Testis (tissue), 3 donors: Measurements from ENCODE around the gene CDH13. TPM values are rescaled to one million over a fixed set of nuclear protein-coding genes. Genes with fewer than 3 reads are reported as not detected.

Experiments used
- DNase-seq: peaks from one replicate; pipeline ENCODE4 v3.0.0-alpha.2; 2019
- H3K27ac ChIP-seq, 2 donors: fragments of 200-600 bp; sonication (generic); one replicate each; pipeline ENCODE4 v1.5.1; 2019
- H3K27me3 ChIP-seq: fragments of 200-600 bp; sonication (generic); one replicate; pipeline ENCODE4 v1.5.1; 2019
- H3K36me3 ChIP-seq: fragments of 200-600 bp; sonication (generic); one replicate; pipeline ENCODE4 v1.5.1; 2017; ENCODE audit warnings: low read depth; ENCODE audit errors: missing control alignments
- H3K4me1 ChIP-seq: fragments of 200-600 bp; sonication (generic); one replicate; pipeline ENCODE4 v1.5.1; 2019
- H3K4me3 ChIP-seq, 2 donors: fragments of 200-600 bp; sonication (generic); one replicate each; pipeline ENCODE4 v1.5.1; 2017 to 2019
- H3K9me3 ChIP-seq: fragments of 200-600 bp; sonication (generic); one replicate; pipeline ENCODE4 v1.5.1; 2017
- POLR2A ChIP-seq: fragments of 450-650 bp; IDR thresholded peaks from one replicate; pipeline ENCODE4 v1.6.1; 2017; ENCODE audit warnings: antibody characterized with exemption, mild to moderate bottlenecking, moderate library complexity
- WGBS, 2 donors: methylation state at CpG; one replicate each; pipeline ENCODE4 v1.1.5; 2018; 5-methylcytosine and 5-hydroxymethylcytosine counted together
- intact Hi-C: fragments of 100-400 bp; cut with DNase I; formaldehyde crosslinking; loops from one replicate; pipeline ENCODE4 v1.15.1; 2023; ENCODE audit warnings: low total_unique reads
- polyA plus RNA-seq: library from polyadenylated mRNA; stranded (reverse); fragments of 350-450 nt; fragmentation: Illumina TruSeq; extraction: RNeasy Lipid Tissue Mini Kit (QIAGEN cat#74804); gene quantifications from one replicate; pipeline ENCODE4 v1.2.3, GENCODE V29; 2014; ENCODE audit warnings: low read depth, low replicate concordance; ENCODE audit not compliant: insufficient read depth
- total RNA-seq, 2 donors: library from RNA; depleted of rRNA; stranded (reverse); fragments of >200 nt; gene quantifications; one replicate each; pipeline ENCODE4 v1.2.3, GENCODE V29; 2016
- TF ChIP-seq, protein P1 (sequence below), 3 experiments: fragments of 450-650 bp in 2 of 3; fragments of 200-600 bp in 1 of 3; sonication (generic) in 1 of 3; IDR thresholded peaks; one replicate each; pipeline ENCODE4 v1.5.1; 2016 to 2019; ENCODE audit warnings: antibody characterized with exemption in 3 of 3, mild to moderate bottlenecking in 2 of 3, moderate library complexity in 1 of 3

CDH13 gene
- total and polyA plus RNA-seq, 3 donors from 2014 or later: 1.2 to 11.1 (median 2.0) TPM

DNA sequence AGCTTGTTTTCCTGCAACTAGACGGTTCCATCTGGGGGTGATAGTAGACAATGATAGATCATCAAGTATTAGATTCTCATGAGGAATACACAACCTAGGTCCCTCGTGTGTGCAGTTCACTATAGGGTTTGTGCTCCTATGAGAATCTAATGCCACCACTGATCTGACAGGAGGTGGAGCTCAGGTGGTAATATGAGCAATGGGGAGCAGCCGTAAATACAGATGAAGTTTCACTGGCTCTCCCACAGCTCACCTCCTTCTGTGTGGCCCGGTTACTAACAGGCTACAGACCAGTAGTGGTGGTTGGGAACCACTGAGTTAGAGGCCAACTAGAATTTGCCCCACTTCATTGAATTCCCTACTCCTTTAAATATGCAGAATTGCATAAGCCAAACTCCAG is 1033.5 kb downstream of the CDH13 start:
- 77 to 79% methylated on average over 4 of the region's 4 CpGs for WGBS, 2 donors
- H3K4me1 ChIP-seq: no peaks in the 10 kb centered on the region
- H3K9me3 ChIP-seq: no peaks in the 10 kb centered on the region
- no peak for DNase-seq
- TF ChIP-seq POLR2A: no peak
- TF ChIP-seq, protein P1, sequence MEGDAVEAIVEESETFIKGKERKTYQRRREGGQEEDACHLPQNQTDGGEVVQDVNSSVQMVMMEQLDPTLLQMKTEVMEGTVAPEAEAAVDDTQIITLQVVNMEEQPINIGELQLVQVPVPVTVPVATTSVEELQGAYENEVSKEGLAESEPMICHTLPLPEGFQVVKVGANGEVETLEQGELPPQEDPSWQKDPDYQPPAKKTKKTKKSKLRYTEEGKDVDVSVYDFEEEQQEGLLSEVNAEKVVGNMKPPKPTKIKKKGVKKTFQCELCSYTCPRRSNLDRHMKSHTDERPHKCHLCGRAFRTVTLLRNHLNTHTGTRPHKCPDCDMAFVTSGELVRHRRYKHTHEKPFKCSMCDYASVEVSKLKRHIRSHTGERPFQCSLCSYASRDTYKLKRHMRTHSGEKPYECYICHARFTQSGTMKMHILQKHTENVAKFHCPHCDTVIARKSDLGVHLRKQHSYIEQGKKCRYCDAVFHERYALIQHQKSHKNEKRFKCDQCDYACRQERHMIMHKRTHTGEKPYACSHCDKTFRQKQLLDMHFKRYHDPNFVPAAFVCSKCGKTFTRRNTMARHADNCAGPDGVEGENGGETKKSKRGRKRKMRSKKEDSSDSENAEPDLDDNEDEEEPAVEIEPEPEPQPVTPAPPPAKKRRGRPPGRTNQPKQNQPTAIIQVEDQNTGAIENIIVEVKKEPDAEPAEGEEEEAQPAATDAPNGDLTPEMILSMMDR (IDR thresholded peaks at IDR 0.05): no peak
- no peaks in the 10 kb centered on the region for H3K27me3 ChIP-seq
- no peaks in the 10 kb centered on the region for H3K36me3 ChIP-seq
- intact Hi-C loops: no loop called here
- H3K27ac ChIP-seq: no peak overlapping the region
- no peak overlapping the region for H3K4me3 ChIP-seq

DNA sequence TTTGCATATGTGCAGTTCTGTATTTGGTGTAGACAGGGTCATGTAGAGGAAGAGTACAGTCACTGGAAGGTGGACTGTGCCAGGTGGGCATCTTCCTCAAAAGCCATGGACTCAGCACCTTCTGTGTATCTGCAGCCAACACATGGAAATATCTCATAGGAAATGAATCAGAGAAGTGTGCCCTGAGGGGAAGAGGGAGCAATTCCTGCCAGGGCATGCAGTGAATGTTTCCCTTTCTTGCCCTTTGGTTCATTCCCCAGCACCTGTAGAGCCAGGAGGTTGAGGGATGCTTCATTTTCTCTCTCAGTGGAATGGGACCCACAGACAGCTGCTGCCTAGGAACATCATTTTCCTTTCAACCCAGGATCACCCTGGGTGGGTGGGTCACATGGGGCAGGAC is 1034.9 kb downstream of the CDH13 start:
- no peak for DNase-seq
- no peak overlapping the region for H3K27ac ChIP-seq
- H3K4me1 ChIP-seq: no peaks in the 10 kb centered on the region
- no peaks in the 10 kb centered on the region for H3K27me3 ChIP-seq
- no peaks in the 10 kb centered on the region for H3K36me3 ChIP-seq
- intact Hi-C loops: no loop called here
- H3K9me3 ChIP-seq: no peaks in the 10 kb centered on the region
- no peak overlapping the region for H3K4me3 ChIP-seq
- TF ChIP-seq, protein P1 (IDR thresholded peaks at IDR 0.05): no peak
- no peak for TF ChIP-seq POLR2A

DNA sequence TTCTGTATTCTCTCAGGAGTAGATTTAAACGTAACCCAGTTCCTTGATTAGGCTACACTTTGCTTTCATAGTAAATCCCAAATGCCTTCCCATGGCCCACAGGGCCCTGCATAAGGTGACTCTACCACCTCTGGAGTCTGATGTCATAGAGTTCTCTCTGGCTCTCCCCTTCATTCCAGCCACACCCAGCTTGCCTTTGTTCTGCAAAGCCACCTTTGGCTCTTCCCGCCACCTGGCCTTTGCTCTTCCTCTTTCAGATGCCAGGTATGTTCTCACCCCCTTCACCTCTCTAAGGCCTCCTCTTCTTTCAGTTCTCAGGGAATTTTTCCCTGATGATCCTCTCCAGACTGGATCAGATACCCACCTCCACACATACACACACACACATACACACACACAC is 1039.7 kb downstream of the CDH13 start:
- Histone ChIP-seq H3K4me3 (no peak overlapping the region), H3K36me3 (no peaks in the 10 kb centered on the region), H3K4me1 (no peaks in the 10 kb centered on the region), H3K9me3 (no peaks in the 10 kb centered on the region), H3K27me3 (no peaks in the 10 kb centered on the region), H3K27ac (no peak overlapping the region)
- 72% methylated on average over 2 of the region's 2 CpGs for whole genome bisulfite sequencing, 2 donors
- intact Hi-C loops: no loop called here
- TF ChIP-seq, protein P1 (IDR thresholded peaks at IDR 0.05): no peak
- no peak for TF ChIP-seq POLR2A
- DNase-seq: no peak

DNA sequence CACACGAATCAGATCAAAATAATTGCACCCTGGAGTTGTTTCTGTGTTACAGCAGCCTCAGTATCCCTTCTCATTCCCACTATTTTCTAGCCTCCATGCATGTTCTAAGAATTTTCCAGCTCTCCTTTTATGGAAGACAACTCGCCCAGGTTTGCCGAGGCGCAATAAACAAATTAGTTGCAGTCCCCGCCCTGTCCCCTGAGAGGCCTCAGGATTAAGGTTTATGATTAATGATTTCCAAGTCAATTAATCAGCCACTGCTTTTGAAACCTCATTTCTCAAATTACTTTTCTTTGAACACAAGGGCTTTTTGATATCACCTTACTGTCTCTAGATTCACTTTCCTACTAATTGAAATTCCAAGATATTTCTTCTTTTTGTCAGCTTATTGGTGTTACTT is 1042.7 kb downstream of the CDH13 start:
- H3K9me3 ChIP-seq: no peaks in the 10 kb centered on the region
- no peak overlapping the region for H3K4me3 ChIP-seq
- H3K27me3 ChIP-seq: no peaks in the 10 kb centered on the region
- TF ChIP-seq, protein P1 (IDR thresholded peaks at IDR 0.05): no peak
- no peak for DNase-seq
- WGBS, 2 donors: 78 to 82% methylated on average over 5 of the region's 5 CpGs
- no peaks in the 10 kb centered on the region for H3K36me3 ChIP-seq
- H3K4me1 ChIP-seq: no peaks in the 10 kb centered on the region
- intact Hi-C loops: no loop called here
- H3K27ac ChIP-seq: no peak overlapping the region

DNA sequence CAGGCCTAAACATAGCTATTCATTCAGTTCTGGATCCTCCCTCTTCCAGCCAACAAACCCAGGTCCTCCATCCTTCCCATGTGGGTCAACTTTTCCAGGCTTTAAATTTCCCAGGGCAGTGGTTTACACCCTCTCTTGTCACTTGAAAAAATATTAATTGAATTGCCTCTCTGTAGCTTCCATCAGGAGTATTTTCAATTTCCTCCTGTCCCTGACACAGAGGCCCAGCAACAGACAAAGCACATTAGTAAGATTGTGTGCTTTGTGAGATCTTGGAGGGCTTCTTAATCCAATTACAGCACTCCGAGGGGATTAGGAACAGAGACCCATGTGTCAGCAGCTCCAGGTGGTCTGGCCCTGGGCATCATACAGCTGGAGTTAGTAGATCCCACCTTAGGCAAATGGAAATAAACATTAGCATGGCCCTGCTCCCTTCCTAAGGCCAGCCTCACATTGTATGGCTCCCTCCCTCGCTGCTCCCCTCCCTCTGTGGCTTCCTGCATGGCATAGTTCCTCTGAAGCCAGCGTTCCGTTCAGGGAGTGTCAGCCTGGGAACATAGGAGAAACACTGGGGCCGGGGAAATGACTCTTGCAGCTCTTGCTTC is 1048.3 kb downstream of the CDH13 start:
- no peaks in the 10 kb centered on the region for H3K4me1 ChIP-seq
- 24 to 35% methylated on average over 5 of the region's 5 CpGs for WGBS, 2 donors
- H3K4me3 ChIP-seq: no peak overlapping the region
- TF ChIP-seq POLR2A: no peak
- TF ChIP-seq, protein P1 (IDR thresholded peaks at IDR 0.05): no peak
- no peaks in the 10 kb centered on the region for H3K27me3 ChIP-seq
- no peaks in the 10 kb centered on the region for H3K9me3 ChIP-seq
- intact Hi-C loops: no loop called here
- no peaks in the 10 kb centered on the region for H3K36me3 ChIP-seq
- DNase-seq: no peak
- no peak overlapping the region for H3K27ac ChIP-seq
